Naive thymus-derived CD4-positive, alpha-beta T cell (primary cell): Measurements from ENCODE around the gene SPRY4. TPM values are rescaled to one million over a fixed set of nuclear protein-coding genes. Genes with fewer than 3 reads are reported as not detected.
"Not testable (repeated sequence)": the region's sequence is repeated elsewhere in the genome, so short reads cannot be mapped to it uniquely, and the experiment has no call there.

Experiments used
- ATAC-seq: fragments of 150-1000 bp; cut with Tn5 transposase; 2 replicates; pipeline ENCODE4 v1.10.0; 2021; ENCODE audit warnings: mild to moderate bottlenecking, moderate library complexity
- CTCF ChIA-PET: fragments of 350-600 bp; sonication (Branson Sonifier 250); formaldehyde crosslinking; loops from one replicate; lab custom pipeline; 2021; ENCODE audit warnings: antibody characterized with exemption; lab: Charles Lee
- POLR2A ChIA-PET: fragments of 350-600 bp; sonication (Branson Sonifier 250); formaldehyde crosslinking; loops from one replicate; lab custom pipeline; 2021; ENCODE audit warnings: antibody characterized with exemption, inconsistent platforms; lab: Charles Lee
- DNase-seq, 9 donors: peaks; one replicate each; pipeline versions ENCODE4 v3.0.0 to v3.0.0-alpha.2; 2020 to 2022; ENCODE audit warnings: mixed read lengths in 1 of 9
- H3K27ac ChIP-seq: one replicate; pipeline ENCODE4 v1.7.0; 2013; ENCODE audit warnings: mild to moderate bottlenecking, low read depth, low read length, moderate library complexity
- H3K27me3 ChIP-seq, 2 donors: one replicate each; pipeline ENCODE4 v1.7.0; 2013; ENCODE audit warnings: low read length in 2 of 2, mild to moderate bottlenecking in 2 of 2, moderate library complexity in 2 of 2; ENCODE audit not compliant: control insufficient read depth in 2 of 2, insufficient read depth in 2 of 2
- H3K36me3 ChIP-seq, 3 experiments: 1 replicate in 2 of 3; 2 replicates in 1 of 3; pipeline ENCODE4 v1.7.0; 2013; ENCODE audit warnings: low read length in 3 of 3, mild to moderate bottlenecking in 3 of 3, moderate library complexity in 1 of 3; ENCODE audit not compliant: insufficient read depth in 3 of 3, control insufficient read depth in 2 of 3
- H3K4me1 ChIP-seq, 2 donors: one replicate each; pipeline ENCODE4 v1.7.0; 2013; ENCODE audit warnings: low read length in 2 of 2, mild to moderate bottlenecking in 2 of 2, moderate library complexity in 1 of 2; ENCODE audit not compliant: control insufficient read depth in 2 of 2, insufficient read depth in 2 of 2
- H3K4me3 ChIP-seq: 2 replicates; pipeline ENCODE4 v1.7.0; 2013; ENCODE audit warnings: mild to moderate bottlenecking, low read length
- H3K9me3 ChIP-seq, 3 experiments: 1 replicate in 2 of 3; 2 replicates in 1 of 3; pipeline ENCODE4 v1.7.0; 2013; ENCODE audit warnings: low read length in 3 of 3; ENCODE audit not compliant: control insufficient read depth in 2 of 3
- H3K27ac Mint-ChIP-seq, 9 donors: one replicate each; pipeline ENCODE4 v1.8.0; 2020 to 2022; ENCODE audit warnings: mixed read lengths in 9 of 9, mild to moderate bottlenecking in 8 of 9, moderate library complexity in 5 of 9, inconsistent platforms in 2 of 9
- H3K27me3 Mint-ChIP-seq, 5 donors: one replicate each; pipeline ENCODE4 v1.8.0; 2021 to 2022; ENCODE audit warnings: mixed read lengths in 5 of 5, mild to moderate bottlenecking in 1 of 5
- H3K36me3 Mint-ChIP-seq, 5 donors: one replicate each; pipeline ENCODE4 v1.8.0; 2020 to 2022; ENCODE audit warnings: mixed read lengths in 5 of 5, mild to moderate bottlenecking in 3 of 5, inconsistent platforms in 1 of 5
- H3K4me1 Mint-ChIP-seq, 7 donors: one replicate each; pipeline ENCODE4 v1.8.0; 2020 to 2022; ENCODE audit warnings: mixed read lengths in 7 of 7, mild to moderate bottlenecking in 3 of 7, inconsistent platforms in 1 of 7
- H3K4me3 Mint-ChIP-seq, 10 donors: one replicate each; pipeline ENCODE4 v1.8.0; 2020 to 2022; ENCODE audit warnings: mild to moderate bottlenecking in 10 of 10, mixed read lengths in 10 of 10, moderate library complexity in 6 of 10, inconsistent platforms in 2 of 10
- H3K9me3 Mint-ChIP-seq, 11 donors: one replicate each; pipeline ENCODE4 v1.8.0; 2020 to 2022; ENCODE audit warnings: mixed read lengths in 11 of 11, mild to moderate bottlenecking in 4 of 11, inconsistent platforms in 1 of 11, moderate library complexity in 1 of 11
- intact Hi-C, 2 donors: fragments of 100-400 bp; cut with micrococcal nuclease; formaldehyde crosslinking; loops; one replicate each; pipeline ENCODE4 v1.15.1; 2023
- polyA plus RNA-seq, 2 donors: library from polyadenylated mRNA; unstranded; fragments of 300-500 nt; fragmentation: Illumina TruSeq; gene quantifications; one replicate each; pipeline ENCODE4 v1.2.3, GENCODE V29; 2021
- total RNA-seq, 6 experiments: library from RNA in 5 of 6; stranded (reverse) in 5 of 6; gene quantifications; 1 replicate in 5 of 6; 2 replicates in 1 of 6; pipeline ENCODE4 v1.2.3 and lab custom pipeline; 2021 to 2026

SPRY4 gene
- total and polyA plus RNA-seq, 7 experiments from 2014 or later = 0.08 to 0.34 (median 0.11) TPM; not detected in 4

GRCh38 chr5:142272596-142272995 lies 52.2 kb downstream of the SPRY4 start:
- H3K4me1 ChIP-seq, H3K27me3 Mint-ChIP-seq, H3K4me1 Mint-ChIP-seq, ATAC-seq, H3K9me3 ChIP-seq, CTCF ChIA-PET, H3K4me3 Mint-ChIP-seq, H3K9me3 Mint-ChIP-seq, H3K36me3 Mint-ChIP-seq, H3K27ac ChIP-seq, POLR2A ChIA-PET, H3K27ac Mint-ChIP-seq, intact Hi-C loops, H3K36me3 ChIP-seq, H3K27me3 ChIP-seq, DNase-seq, H3K4me3 ChIP-seq: not testable (repeated sequence)

DNA sequence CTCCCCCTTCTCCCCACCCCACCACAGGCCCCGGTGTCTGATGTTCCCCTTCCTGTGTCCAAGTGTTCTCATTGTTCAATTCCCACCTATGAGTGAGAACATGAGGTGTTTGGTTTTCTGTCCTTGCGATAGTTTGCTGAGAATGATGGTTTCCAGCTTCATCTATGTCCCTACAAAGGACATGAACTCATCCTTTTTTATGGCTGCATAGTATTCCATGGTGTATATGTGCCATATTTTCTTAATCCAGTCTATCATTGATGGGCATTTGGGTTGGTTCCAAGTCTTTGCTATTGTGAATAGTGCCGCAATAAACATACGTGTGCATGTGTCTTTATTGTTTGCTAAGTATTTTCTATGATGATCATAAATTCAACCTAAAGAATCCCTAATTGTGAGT lies 60.7 kb downstream of the SPRY4 start:
- H3K4me3 Mint-ChIP-seq, H3K4me3 ChIP-seq, H3K36me3 Mint-ChIP-seq, H3K4me1 Mint-ChIP-seq, DNase-seq, H3K27me3 ChIP-seq, CTCF ChIA-PET, H3K4me1 ChIP-seq, intact Hi-C loops, H3K27ac ChIP-seq, H3K9me3 ChIP-seq, H3K27ac Mint-ChIP-seq, POLR2A ChIA-PET, ATAC-seq, H3K9me3 Mint-ChIP-seq, H3K36me3 ChIP-seq: not testable (repeated sequence)
- peaks cover 0 to 13% (median 0%) of the 10 kb centered on the region in 5 donors for H3K27me3 Mint-ChIP-seq

GRCh38 chr5:142263346-142263745 lies 61.5 kb downstream of the SPRY4 start:
- Histone ChIP-seq H3K27ac (no peak overlapping the region), H3K27me3 (no peaks in the 10 kb centered on the region), H3K4me3 (no peak overlapping the region), H3K9me3 (no peaks in the 10 kb centered on the region), H3K4me1 (no peaks in the 10 kb centered on the region), H3K36me3 (no peaks in the 10 kb centered on the region)
- ATAC-seq (no peak), DNase-seq (no peak)
- no peak overlapping the region for H3K4me3 Mint-ChIP-seq
- POLR2A ChIA-PET = no interaction called here
- H3K27me3 Mint-ChIP-seq = peaks cover 0 to 15% (median 0%) of the 10 kb centered on the region in 5 donors
- peaks cover 0 to 5% (median 0%) of the 10 kb centered on the region in 11 donors for H3K9me3 Mint-ChIP-seq
- CTCF ChIA-PET = no interaction called here
- H3K27ac Mint-ChIP-seq = no peak overlapping the region
- peaks cover 0 to 4% (median 0%) of the 10 kb centered on the region in 5 donors for H3K36me3 Mint-ChIP-seq
- intact Hi-C loops = no loop called here
- H3K4me1 Mint-ChIP-seq = peaks cover 0 to 3% (median 0%) of the 10 kb centered on the region in 7 donors

DNA sequence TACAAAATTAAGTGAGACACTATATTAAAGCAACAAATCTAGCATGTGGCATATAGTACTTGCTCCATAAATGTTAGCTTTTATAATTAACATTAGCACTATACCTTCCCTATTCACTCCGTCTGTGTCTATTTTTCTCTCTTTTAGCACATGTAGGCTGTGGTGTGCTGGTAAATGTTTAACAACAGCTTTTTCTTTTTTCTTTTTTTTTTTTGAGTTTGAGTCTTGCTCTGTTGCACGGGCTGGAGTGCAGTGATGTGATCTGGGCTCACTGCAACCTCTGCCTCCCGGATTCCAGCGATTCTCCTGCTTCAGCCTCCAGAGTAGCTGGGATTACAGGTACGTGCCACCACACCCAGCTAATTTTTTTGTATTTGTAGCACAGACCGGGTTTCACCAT lies 62.1 kb downstream of the SPRY4 start:
- ChIA-PET CTCF (no interaction called here), POLR2A (no interaction called here)
- Histone ChIP-seq H3K27me3 (no peaks in the 10 kb centered on the region), H3K36me3 (no peaks in the 10 kb centered on the region), H3K4me1 (no peaks in the 10 kb centered on the region), H3K9me3 (no peaks in the 10 kb centered on the region), H3K27ac (no peak overlapping the region), H3K4me3 (no peak overlapping the region)
- intact Hi-C loops = no loop called here
- DNase-seq (no peak), ATAC-seq (no peak)
- H3K4me1 Mint-ChIP-seq = peaks cover 0 to 3% (median 0%) of the 10 kb centered on the region in 7 donors
- H3K27me3 Mint-ChIP-seq = peaks cover 0 to 15% (median 0%) of the 10 kb centered on the region in 5 donors
- H3K36me3 Mint-ChIP-seq = peaks cover 0 to 4% (median 0%) of the 10 kb centered on the region in 5 donors
- H3K27ac Mint-ChIP-seq = no peak overlapping the region
- no peak overlapping the region for H3K4me3 Mint-ChIP-seq
- H3K9me3 Mint-ChIP-seq = peaks cover 0 to 5% (median 0%) of the 10 kb centered on the region in 11 donors

Other genes with a start within 250 kb of the SPRY4 start
- 100 to 1,000 TPM in 2 of 5 experiments, 10 to 100 TPM in 3; 53.0 to 136 (median 95.5) TPM for gene NDFIP1, start 216.2 kb downstream of the SPRY4 start, total RNA-seq
- 100 to 1,000 TPM in 1 of 2 donors, 10 to 100 TPM in 1; 99.3 to 101 TPM for gene NDFIP1, start 216.2 kb downstream of the SPRY4 start, polyA plus RNA-seq